OCI-LY7 (cell line): ENCODE measurements around the gene USP24.

Source experiments
- CTCF ChIP-seq: fragments of 200-600 bp; sonication (generic); conservative IDR thresholded peaks from 2 replicates; pipeline ENCODE4 v1.5.1; 2014; ENCODE audit warnings: mild to moderate bottlenecking, antibody characterized with exemption, low read length, moderate library complexity, mixed read lengths
- EZH2phosphoT487 ChIP-seq: fragments of 200-600 bp; sonication (generic); IDR thresholded peaks from 2 replicates; pipeline ENCODE4 v1.6.1; 2018; ENCODE audit warnings: low read depth, borderline replicate concordance, mild to moderate bottlenecking, mixed run types, antibody characterized with exemption, low read length, moderate library complexity, mixed read lengths

GRCh38 chr1:55143684-55144083, 71.5 kb downstream of the USP24 start:
- TF ChIP-seq CTCF (0 out of 2 replicates have a peak, but pooled peaks have one; percentile 33), EZH2phosphoT487 (no peak)
